GM19372 (cell line): ENCODE measurements around the gene RNF135.
"Not testable (repeated sequence)": the region's sequence is repeated elsewhere in the genome, so short reads cannot be mapped to it uniquely, and the experiment has no call there.

Experiments
- ATAC-seq: cut with Tn5 transposase; IDR thresholded peaks from one replicate; pipeline ENCODE4 v1.9.1; 2021; ENCODE audit warnings: mild to moderate bottlenecking, low read depth, moderate library complexity; ENCODE audit not compliant: unreplicated experiment

The RNF135 gene

DNA sequence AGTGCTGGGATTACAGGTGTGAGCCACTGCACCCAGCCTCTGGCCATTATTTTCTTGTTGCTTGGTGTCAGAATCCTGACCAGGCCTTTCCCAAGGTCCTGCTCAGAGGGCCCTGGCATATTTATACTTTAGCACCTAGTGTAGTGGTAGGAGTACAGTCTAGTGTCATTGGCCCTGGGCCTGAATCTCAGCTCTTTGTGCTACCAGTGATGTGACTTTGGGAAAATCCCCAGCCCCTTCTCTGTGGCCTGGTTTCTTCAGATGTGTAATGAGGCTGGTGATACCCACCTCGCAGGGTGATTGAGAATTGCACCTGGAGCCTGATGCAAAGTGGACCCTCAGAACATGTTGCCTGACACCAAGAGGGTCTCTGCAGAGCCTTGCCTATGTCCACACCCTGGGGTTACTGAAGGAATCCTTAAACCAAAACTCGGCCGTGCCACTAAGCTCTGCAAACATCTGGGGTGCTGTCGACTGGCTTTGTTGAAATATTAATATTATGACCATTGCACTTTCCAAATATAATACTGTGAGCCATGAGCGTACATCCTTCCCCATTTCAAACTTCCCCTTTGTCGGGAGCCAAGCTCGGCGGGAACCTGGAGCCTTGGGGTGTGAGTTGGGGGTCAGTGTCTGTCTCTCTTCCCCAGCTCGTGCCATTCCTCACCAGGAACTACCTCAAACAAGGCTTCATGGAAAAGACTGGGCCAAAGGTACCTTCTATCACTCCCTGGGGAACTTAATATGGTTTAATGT is 18.0 kb upstream of the RNF135 start:
- ATAC-seq = no peak

DNA sequence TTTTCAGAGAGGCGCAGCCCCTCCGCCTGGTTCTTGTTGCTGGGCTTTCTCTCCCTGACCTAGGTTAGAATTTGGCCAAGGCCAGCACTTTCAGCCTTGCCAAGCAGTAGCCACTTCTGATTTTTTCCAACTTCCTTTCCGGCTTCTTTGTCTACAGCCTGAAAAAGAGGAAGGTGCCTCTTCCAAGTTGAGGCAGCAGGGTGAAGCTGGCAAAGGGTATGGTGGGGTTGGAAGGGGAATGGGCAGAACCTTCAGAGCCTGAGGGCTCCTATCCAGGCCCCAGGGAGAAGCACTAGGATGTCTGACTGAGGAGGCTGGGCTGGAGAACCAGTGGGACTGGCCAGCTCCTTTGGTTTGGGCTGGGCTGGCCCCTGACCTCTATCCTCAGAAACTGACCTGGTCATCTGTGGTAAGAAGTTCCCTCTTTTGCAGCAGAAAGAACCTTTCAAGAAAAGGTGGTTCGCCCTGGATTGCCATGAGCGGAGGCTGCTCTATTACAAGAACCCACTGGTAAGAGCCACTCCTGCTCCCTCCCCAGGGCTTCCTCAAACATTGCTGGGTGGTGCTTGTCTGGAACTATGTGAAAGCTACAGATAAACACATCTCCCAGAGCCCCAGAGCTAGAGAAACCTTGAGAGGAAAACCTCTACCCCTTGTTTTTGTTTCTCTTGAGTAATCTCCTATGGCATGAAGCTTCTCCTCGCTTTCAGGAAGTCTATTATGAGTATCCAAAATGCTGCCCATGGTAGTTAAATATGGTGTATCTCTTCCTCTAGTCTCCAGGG is 16.6 kb upstream of the RNF135 start:
- ATAC-seq = no peak

DNA sequence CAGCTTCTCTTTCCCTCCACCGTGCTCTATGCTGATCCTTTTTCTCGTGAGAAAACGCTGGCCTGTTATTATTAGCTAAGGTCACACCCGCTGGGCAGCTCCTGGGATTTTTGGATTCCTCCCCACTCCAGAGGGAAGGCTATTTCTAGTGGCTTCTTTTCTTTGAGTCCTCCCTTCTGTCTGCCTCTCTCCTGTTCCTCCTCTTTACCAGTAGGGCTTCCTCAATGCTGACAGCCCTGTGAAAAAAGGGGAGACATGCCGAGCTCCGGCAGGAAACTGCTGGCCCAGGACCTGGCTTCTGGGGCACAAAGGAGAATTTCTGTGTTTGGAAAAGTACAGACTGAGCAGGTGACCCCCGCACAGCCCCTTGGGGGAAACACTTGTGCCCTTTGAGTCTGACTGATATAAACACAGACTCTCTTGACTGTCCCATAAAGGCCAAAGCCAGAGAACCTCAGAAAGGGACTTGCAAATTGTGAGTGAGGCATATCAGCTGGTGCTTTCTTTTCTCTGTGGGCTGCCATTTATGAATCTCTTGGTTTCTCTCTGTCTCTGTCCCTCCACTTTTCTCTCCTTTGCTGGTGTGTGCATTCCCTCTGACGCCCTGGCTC is 14.0 kb upstream of the RNF135 start:
- ATAC-seq = no peak

DNA sequence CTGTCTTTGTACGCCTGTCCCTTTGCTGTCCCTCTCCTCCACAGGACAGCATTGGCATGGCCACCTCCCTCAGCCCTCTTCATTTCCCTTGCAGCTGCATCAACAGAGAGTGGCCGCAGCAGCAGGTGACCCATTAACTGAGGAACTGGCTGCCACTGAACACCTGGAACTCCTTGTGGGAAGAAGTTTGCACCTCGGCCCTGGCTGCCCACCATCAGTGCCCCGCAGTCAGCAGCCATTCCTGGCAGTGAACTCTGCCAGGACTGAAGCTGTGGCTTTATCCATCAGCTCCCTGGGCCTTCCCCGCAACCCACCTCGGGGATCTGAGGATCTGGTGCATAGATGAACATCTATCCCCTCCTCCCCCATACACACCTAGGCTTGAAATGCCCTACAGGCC is 13.1 kb upstream of the RNF135 start:
- ATAC-seq = no peak

DNA sequence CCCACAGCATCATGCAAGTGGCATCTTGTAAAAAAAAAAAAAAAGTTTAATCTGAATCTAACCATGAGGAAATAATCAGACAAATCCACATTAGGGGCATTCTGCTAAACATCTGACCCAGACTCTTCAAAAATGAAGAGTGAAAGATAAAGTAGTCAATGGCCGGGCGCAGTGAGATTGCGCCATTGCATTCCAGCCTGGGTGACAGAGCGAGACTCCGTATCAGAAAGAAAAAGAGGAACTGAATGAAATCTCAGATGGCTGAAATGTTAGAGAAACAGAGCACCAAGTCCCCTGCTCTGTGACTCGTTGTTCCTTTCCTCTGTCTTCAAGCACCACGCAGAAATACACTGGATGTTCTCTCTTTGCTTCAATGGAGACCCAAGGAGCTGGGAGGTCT is 12.7 kb upstream of the RNF135 start:
- no peak for ATAC-seq

DNA sequence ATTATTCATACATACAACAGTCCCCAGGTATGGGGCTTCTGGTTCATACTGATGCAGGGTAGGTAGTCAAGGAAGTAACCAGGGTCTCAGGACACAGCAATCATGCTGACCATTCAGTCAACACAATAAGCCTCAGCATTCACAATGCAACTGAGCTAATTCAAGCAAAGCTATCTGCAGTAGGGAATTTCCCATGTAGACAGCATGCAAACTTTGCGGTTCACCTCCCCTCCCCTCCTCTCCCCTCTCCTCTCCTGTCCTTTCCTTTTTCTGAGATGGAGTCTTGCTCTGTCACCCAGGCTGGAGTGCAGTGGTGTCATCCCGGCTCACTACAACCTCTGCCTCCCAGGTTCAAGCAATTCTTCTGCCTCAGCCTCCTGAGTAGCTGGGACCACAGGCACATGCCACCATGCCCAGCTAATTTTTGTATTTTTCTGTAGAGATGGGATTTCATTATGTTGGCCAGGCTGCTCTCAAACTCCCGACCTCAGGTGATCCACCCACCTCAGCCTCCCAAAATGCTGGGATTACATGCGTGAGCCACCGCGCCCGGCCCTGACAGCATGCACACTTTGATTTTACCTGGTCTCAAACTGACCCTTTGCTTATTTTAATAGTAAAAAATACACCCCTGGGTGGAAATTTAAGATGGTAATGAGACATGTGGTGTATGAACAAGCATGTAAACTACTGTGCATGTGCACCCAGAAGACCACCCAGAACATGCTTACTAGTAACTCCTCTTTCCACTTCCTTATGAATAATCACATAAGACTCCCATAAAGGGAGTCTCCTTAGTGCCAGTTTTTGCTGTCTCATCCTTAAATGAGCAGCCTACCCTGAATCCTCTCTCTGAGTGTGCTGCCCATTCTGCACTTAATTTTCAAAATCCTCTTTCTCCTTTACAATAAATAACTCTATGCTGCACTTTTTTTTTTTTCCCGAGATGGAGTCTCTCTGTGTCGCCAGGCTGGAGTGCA is 9.3 kb upstream of the RNF135 start:
- ATAC-seq = no peak

DNA sequence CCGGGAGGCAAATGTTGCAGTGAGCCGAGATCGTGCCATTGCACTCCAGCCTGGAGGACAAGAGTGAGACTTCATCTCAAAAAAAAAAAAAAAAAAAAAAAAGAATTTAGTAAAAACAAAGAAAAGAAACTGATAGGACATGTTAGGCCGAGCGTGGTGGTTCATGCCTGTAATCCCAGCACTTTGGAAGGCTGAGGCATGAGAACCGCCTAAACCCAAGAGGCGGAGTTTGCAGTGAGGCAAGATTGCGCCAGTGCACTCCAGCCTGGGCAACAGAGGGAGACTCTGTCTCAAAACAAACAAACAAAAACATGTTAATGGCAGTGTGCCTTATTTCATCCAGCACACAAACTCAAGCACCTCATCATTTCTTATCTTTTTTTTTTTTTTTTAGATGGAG is 6.5 kb upstream of the RNF135 start:
- not testable (repeated sequence) for ATAC-seq

DNA sequence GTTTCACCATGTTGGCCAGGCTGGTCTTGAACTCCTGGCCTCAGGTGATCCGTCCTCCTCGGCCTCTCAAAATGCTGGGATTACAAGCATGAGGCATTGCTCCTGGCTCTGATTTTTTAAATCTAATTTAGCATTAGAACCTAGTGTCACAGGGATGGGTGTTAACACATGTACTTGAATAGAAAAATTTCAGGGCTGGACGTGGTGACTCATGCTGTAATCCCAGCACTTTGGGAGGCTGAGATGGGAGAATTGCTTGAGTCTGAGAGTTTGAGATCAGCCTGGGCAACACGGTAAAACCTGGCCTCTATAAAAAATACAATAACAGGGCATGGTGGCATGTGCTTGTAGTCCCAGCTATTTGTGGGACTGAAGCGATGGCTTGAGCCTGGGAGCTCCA is 6.0 kb upstream of the RNF135 start:
- no peak for ATAC-seq

DNA sequence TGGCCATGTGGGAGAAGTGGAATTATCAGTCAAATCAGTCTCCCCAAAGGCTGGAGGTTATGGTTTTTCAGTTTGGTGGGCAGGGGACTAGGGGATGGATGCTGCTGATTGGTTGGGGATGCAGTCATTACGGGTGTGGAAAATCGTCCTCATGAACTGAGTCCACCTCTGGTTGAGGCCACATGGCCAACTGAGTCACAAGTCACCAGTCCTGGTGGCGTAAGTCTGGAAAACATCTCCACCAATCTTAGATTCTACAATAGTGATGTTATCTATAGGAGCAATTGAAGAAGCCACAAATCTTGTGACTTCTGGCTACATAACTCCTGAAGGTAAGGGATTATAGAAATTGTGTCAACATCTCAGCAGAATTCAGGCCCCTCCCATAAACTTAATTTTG is 5.2 kb upstream of the RNF135 start:
- ATAC-seq = no peak

DNA sequence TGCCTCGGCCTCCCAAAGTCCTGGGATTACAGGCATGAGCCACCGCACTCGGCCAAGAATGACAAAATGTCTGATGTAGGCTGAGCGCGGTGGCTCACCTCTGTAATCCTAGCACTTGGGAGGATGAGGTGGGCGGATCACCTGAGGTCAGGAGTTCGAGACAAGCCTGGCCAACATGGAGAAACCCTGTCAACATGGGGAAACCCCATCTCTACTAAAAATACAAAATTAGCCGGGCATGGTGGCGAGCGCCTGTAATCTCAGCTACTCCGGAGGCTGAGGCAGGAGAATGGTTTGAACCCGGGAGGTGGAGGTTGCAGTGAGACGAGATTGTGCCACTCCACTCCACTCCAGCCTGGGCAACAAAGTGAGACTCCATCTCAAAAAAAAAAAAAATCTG is 2.9 kb upstream of the RNF135 start:
- ATAC-seq = not testable (repeated sequence)

DNA sequence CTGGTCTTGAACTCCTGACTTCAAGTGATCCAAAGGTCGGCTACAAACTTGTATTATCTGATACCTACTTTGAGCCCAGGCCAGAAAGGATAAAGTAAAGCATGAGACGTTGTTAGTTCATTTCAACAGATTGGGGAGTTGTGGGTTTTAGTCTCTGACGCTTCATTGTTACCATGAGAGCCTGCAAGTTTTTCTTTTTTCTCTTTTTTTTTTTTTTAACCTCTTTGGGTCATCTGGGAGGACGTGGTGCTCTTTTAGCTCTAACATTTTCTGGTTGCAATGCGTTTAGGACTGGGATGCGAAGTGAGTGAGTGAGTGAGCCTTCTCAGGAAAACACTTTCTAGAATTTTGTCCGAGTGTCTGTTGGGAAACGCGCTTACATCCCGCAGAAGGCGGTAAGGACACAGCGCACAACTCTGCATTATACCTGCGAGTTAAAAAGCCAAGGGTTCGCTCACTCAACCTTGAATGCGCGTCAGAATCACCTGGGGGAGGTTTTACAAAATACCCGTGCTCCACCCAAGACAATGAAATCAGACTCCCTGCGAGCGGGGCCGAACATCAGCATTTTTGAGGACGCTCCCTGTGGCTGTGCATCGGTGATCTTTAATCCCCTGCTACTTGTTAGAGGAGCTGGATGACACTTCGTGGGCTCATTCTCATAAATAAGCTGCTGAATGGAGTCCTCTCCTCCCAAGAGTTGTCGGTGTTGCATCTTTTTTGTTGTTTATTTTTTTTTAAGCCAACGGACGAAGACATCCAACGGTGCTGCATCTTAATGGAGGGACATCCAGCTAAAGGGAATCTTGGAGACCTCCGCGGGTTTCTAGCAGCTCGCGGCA is 629 bp upstream of the RNF135 start:
- no peak for ATAC-seq

DNA sequence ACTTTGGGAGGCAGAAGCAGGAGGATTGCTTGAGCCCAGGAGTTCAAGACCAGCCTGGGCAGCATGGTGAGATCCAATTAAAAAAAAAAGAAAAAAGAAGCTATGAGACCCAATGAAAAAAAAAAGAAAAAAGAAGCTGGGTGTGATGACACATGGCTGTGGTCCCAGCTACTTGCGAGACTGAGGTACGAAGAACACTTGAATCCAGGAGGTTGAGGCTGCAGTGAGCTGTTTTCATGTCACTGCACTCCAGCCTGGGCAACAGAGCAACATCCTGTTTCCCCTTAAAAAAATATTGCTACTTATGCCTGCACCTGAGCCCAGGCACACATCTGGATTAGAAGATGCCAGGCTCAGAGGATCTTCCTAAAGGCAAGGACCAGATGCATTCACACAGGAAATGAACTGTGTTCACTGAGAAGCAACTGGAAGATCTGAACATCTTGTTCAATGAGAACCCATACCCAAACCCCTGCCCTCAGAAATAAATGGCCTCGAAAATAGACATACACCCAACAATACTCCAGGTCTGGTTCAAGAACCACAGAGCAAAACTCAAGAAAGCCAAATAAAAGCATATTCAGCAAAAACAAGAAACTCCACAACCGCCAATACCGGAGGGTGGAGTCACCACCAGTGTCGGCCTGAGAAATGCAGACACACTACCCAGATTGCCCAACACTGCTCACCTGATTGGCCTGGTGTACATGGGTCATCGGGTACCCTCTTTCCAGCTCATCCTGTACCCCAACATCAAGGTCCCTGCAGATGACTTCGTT is 4.4 kb downstream of the RNF135 start:
- no peak for ATAC-seq

DNA sequence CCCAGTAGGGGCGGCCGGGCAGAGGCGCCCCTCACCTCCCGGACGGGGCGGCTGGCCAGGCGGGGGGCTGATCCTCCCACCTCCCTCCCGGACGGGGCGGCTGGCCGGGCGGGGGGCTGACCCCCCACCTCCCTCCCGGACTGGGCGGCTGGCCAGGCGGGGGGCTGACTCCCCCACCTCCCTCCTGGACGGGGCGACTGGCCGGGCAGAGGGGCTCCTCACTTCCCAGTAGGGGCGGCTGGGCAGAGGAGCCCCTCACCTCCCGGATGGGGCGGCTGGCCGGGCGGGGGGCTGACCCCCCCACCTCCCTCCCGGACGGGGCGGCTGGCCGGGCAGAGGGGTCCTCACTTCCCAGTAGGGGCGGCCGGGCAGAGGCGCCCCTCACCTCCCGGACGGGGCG is 9.1 kb downstream of the RNF135 start:
- ATAC-seq = not testable (repeated sequence)

DNA sequence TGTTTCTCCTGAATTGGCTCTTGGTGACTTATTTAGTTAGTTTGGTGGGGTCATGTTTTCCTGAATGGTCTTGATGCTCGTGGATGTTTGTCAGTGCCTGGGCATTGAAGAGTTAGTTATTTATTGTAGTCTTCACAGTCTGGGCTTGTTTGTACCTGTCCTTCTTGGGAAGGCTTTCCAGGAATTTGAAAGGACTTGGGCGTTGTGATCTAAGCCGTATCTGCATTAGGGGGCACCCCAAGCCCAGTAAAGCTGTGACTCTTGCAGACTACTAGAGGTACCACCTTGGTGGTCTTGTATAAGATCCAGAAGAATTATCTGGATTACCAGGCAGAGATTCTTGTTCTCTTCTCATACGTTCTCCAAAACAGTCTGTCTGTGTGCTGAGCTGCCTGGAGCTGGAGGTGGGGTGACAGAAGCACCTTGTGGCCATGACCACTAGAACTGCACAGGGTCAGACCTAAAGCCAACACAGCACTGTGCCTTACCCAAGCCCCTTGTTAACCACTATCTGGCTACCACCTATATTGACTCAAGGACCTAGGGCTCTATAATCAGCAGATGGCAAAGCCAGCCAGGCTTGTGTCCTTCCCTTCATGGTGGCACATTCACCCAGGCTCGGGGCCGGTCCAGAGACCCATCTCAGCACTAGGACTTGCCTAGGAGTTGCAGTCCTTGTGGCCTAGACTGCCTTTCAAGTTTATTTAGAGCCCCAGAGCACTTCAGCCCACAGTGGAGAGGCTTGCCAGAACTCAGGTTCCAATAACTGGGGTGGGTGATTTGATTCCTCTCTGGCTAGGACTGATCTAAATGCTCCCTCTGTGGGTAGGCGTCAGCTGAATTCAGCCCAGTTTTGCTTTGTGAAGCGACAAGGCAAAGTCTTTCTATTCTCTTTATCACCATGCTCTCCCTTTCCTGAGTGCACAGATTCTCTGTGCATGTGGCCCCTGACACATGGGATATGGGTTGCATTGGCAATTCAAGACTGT is 11.0 kb downstream of the RNF135 start:
- ATAC-seq = no peak

DNA sequence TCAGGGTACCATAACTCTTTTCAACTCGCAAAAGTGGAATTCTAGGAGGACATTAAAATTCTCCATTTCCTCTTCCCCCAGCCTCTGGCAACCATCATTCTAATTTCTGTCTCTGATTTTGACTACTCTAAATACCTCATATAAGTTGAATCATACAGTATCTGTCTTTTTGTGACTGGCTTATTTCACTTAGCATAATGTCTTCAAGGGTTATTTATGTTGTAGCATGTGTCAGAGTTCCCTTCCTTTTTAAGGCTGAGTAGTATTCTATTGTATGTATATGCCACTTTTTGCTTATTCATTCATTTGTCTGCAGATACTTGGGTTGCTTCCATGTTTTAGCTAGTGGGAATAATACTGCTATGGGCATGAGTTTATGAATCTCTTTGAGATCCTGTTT is 12.0 kb downstream of the RNF135 start:
- ATAC-seq = no peak

DNA sequence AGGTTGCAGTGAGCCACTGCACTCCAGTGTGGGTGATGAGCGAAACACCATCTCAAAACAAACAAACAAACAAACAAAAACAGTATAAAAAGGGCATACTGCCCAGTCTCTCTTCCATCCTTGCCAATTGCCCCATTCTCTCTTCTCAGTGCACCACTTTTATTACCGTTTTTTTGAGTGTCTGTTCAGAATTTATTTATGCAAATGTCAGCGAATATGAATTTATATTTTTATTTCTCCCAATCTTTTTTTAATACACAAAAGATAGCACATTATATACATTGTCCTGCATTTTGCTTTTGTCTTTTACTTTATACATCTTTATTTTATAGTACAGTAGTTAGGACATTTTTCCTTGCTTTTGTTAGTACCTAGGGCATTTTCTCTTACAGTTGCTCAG is 19.6 kb downstream of the RNF135 start:
- no peak for ATAC-seq

DNA sequence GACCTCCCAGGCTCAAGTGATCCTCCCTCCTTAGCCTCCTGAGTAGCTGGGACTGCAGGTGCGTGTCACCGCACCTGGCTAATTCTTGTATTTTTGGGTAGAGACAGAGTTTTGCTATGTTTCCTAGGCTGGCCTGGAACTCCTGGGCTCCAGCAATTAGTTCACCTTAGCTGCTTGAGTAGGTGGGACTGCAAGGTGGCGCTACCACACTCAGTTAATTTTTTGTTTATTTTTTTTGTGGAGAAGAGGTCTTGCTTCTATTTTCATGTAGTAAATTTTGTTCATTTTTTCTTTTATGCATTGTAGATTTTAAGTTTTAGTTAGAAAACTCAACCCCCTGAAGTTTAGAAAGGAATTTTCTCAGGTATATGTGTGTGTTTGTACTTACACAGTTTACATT is 21.7 kb downstream of the RNF135 start:
- ATAC-seq = no peak

DNA sequence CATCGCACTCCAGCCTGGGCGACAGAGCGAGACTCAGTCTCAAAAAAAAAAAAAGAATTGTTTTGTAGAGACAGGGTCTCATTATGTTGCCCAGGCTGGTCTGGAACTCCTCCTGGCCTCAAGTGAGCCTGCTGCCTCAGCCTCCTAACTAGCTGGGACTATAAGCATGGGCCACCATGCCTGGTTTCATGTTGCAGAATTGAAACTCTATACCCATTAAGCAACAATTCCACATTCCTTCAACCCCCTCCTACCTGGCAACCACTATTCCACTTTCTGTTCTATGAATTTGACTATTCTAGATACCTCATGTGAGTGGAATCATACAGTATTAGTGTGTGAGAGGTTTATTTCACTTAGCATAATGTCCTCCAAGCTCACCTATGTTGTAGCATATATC is 24.5 kb downstream of the RNF135 start:
- no peak for ATAC-seq
